ENCODE data around the gene AAMDC.
A peak's percentile ranks its signal among the peaks of the same experiment; 100 is the strongest.
"Not testable (repeated sequence)": the region's sequence is repeated elsewhere in the genome, so short reads cannot be mapped to it uniquely, and the experiment has no call there.

AAMDC gene

GRCh38 chr11:77822126-77822525 is 1.2 kb downstream of the AAMDC start:
- not testable (repeated sequence) for DNase-seq

GRCh38 chr11:77823775-77824174 is 2.8 kb downstream of the AAMDC start:
- DNase-seq: no peak

GRCh38 chr11:77828926-77829325 is 8.0 kb downstream of the AAMDC start:
- DNase-seq: no peak

DNA sequence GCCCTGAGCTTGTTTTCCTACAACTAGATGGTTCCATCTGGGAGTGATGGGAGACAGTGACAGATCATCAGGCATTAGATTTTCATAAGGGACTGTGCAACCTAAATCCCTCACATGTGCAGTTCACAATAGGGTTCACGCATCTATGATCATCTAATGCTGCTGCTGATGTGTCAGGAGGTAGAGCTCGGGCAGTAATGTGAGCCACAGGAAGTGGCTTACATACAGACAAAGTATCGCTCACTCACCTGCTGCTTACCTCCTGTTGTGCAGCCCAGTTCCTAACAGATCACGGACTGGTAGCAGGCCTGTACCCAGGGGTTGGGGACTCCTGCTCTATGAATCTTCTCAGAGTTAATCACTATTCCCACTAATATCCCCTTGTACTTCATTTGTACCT is 12.4 kb downstream of the AAMDC start:
- DNase-seq: no peak

DNA sequence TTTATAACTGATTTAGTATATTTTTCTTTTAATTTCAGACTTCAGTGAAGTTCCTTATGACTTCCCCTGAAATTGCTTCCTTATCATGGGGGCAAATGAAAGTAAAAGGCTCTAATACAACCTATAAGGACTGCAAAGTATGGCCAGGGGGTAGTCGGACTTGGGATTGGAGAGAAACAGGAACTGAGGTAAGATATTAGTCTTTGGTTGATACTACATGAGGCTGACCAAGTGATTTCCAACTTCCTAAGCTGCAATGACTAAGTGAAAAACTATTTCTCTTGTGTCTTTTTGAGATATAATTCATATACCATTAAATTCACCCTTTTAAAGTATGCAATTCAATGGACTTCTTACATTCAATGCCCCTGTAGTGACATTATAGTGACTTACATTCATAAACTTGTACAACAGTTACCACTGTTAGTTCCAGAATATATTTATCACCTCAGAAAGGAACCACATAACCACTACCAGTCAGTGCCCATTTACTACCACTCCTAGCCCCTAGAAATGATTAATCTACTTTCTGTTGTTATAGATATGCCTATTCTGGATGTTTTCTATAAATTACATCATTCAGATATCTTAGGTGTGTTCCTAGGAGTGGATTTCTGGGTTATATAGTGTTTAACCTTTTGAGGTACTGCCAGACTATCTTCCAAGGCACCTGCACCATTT is 21.6 kb downstream of the AAMDC start:
- DNase-seq: peak; percentile 30

GRCh38 chr11:77843700-77844099 is 22.8 kb downstream of the AAMDC start:
- DNase-seq: not testable (repeated sequence)

DNA sequence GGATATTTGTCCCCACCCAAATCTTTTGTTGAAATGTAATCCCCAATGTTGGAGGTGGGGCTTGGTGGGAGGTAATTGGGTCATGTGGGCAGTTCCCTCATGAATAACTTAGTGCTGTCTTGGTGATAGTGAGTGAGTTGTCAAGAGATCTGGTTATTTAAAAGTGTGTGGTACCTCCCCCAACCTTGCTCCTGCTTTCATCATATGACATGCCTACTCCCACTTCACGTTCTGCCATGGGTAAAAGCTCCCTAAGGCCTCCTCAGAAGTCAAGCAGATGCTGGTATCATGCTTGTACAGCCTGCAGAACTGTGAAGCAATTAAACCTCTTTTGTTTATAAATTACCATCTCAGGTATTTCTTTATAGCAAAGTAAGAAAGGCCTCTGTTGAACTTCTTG is 30.6 kb downstream of the AAMDC start:
- DNase-seq: no peak

GRCh38 chr11:77854838-77855237 is 33.9 kb downstream of the AAMDC start:
- DNase-seq: no peak

DNA sequence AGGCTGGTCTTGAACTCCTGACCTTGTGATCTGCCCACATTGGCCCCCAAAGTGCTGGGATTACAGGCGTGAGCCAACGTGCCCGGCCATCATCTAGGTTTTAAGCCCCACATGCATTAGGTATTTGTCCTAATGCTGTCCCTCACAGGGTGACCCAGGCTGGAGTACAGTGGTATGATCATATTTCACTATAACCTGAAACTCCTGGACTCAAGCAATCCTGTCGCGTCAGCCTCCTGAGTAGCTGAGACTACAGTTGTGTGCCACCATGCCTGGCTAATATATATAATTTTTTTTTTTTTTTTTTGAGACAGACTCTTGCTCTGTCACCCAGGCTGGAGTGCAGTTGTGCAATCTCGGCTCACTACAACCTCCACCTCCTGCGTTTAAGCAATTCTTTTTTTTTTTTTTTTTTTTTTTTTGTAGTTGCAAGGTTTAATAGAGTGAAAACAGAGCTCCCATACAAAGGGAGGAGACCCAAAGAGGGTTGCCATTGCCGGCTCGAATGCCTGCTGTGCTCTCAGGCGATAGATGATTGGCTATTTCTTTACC is 37.0 kb downstream of the AAMDC start:
- DNase-seq: not testable (repeated sequence)

- DNase-seq: not testable (repeated sequence)
Measured at GRCh38 chr11:77861444-77861843, 40.5 kb downstream of the AAMDC start.

DNA sequence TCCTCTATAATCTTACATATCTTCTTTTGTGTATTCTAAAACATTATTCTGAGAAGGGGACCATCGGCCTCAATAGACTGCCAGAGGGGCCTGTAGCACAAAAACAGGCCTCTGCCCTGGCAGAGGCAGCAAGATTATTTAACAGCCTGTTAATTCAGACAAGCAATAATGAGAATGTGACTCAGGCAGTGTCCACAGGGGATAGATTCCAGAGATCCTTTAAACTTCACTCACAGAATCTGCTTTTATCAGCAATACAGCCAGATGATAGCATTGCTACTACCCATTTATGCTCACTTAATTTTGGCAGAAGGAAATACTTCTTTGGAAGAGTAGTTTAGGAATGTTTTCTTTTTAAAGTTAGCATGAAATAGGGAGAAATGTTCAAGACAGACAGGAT is 44.9 kb downstream of the AAMDC start:
- DNase-seq: no peak

DNA sequence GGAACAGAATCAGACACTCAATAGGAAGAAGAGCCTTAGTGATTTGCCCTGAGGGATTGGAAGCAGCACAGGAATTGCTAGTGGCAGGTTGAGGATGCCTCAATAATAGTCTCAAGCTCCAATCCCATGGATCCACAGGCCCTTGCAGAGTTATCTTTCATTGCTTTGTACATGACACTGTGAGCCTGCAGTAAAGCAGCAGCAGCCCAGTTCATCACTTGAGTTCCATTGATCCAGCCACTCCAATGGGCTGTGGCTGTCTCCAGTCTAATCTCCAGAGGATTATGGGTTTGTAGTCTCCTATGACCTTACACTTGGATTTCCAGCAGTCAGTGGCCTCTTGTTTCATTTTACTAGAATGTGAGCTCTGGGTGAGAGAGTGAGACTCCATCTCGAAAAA is 45.4 kb downstream of the AAMDC start:
- no peak for DNase-seq

GRCh38 chr11:77868744-77869143 is 47.8 kb downstream of the AAMDC start:
- DNase-seq: no peak

DNA sequence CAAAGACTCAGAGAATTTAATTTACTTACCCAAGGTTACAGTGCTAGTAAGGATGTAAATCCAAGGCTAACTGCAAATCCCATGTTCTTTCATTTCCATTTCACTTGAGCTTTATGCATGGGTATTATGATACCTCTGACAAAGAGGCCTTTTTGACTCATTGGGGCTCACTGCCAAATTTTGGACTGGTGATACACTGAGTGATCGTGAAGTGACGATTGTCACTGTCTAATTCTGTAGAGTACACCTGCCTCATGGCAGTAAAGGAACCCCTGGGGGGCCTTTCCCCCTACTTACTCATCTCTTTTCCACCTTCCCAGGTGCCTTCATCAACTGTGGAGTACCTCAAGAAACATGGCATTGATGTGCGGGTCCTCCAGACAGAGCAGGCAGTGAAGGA is 50.9 kb downstream of the AAMDC start:
- DNase-seq: no peak

- no peak for DNase-seq
Measured at GRCh38 chr11:77873345-77873744, 52.4 kb downstream of the AAMDC start.

GRCh38 chr11:77874206-77874605 is 53.3 kb downstream of the AAMDC start:
- no peak for DNase-seq

- DNase-seq: no peak
Measured at GRCh38 chr11:77876045-77876444, 55.1 kb downstream of the AAMDC start.

DNA sequence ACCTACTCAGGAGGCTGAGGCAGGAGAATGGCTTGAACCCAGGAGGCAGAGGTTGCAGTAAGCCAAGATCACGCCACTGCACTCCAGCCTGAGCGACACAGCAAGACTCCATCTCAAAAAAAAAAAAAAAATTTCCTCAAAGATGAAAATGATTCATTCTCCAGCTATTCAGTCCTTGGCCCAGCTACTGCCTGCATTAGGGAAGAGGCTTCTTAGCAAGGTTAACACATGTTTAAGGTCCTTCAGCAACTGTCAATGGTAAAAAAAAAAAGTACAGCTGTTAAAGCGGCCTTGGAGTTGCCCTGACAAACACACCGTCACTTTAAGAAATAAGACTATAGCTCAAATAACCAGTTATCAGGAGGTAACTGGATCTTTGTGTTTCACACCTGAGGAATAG is 57.3 kb downstream of the AAMDC start:
- not testable (repeated sequence) for DNase-seq

DNA sequence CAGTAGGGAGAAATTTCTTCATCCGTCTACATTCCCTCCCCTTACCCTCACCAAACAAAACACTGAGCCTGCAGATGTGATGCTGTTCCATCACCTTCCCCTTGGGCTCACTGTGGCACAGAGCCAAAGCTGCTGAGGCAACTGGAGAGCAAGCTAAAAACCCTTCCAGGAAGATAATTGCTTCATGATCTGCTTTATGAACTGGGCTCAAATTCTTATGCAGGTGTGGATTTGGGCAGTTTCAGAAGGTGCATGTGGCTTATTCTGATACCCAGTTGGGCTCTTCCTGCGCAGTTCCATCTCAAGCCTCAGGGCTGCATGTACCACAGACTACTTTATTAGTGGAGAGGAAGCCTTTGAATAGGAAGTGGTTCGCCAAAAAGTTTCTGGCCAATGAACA is 58.3 kb downstream of the AAMDC start:
- DNase-seq: no peak

GRCh38 chr11:77882396-77882795 is 61.5 kb downstream of the AAMDC start:
- no peak for DNase-seq

DNA sequence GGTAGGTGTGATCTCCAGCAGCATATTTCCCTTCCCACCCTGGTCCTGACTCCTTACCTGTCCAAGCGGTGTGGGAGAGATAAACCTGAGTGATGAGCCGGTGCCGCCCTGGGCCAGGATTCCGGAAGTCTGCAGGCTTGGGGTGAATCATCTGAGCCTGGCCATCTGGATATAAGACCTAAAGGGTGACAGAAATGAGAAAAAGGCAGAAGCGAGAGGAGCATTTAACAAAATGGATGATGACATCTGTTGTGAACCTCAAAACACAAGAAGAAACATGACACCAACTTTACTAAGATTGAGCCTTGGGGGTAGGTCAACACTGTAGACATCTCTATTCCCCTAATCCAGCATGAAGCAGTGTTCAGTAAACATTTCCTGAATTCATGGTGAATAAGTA is 62.8 kb downstream of the AAMDC start:
- no peak for DNase-seq

DNA sequence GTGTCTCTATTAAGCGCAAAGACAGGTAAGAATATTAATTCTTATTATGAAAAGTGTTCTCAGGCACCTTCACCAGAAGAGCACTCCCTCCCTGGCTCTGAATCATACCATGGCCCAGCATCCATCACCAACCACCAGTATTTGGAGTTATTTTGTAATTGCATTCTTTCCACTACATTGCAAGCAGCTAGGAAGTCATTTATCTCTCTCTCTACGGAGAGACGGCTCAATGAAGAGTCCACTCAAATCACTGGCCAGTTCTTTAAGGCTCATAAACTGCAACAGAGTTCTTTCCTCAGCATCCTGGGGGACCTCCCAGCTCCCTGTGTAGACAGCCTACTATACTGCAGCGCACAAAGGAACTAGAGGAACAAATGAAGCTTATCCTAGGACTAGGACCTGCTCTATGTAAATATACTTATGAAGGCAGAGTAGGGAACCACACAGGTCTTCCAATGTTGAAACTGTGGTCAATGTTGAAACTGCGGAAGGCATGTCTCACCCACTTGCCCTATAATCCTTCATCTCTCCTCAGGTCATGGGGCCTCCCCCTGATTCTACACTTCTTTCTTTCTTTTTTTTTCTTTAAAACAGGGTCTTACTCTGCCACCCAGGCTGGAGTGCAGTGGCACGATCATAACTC is 63.4 kb downstream of the AAMDC start:
- DNase-seq: peak; percentile 33

- DNase-seq: no peak
Measured at GRCh38 chr11:77884829-77885190, 63.9 kb downstream of the AAMDC start.

GRCh38 chr11:77886401-77886800 is 65.5 kb downstream of the AAMDC start:
- no peak for DNase-seq

DNA sequence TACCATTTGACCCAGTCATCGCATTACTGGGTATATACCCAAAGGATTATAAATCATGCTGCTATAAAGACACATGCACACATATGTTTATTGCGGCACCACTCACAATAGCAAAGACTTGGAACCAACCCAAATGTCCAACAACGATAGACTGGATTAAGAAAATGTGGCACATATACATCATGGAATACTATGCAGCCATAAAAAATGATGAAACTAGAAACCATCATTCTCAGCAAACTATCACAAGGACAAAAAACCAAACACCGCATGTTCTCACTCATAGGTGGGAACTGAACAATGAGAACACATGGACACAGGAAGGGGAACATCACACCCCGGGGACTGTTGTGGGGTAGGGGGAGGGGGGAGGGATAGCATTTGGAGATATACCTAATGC is 68.1 kb downstream of the AAMDC start:
- DNase-seq: not testable (repeated sequence)
